Endothelial cell (in vitro differentiated cells): ENCODE measurements around the gene CHCHD1. TPM values are rescaled to one million over a fixed set of nuclear protein-coding genes. Genes with fewer than 3 reads are reported as not detected.

ENCODE experiments used
- DNase-seq: peaks from one replicate; pipeline ENCODE4 v3.0.0; 2021; ENCODE audit warnings: low spot score
- H3K27ac Mint-ChIP-seq: one replicate; pipeline ENCODE4 v1.8.0; 2021; ENCODE audit warnings: mixed read lengths, inconsistent platforms; ENCODE audit not compliant: unreplicated experiment
- H3K27me3 Mint-ChIP-seq: one replicate; pipeline ENCODE4 v1.8.0; 2021; ENCODE audit warnings: mild to moderate bottlenecking, moderate library complexity, mixed read lengths, inconsistent platforms; ENCODE audit not compliant: unreplicated experiment
- H3K36me3 Mint-ChIP-seq: one replicate; pipeline ENCODE4 v1.8.0; 2021; ENCODE audit warnings: mild to moderate bottlenecking, low read depth, mixed read lengths, inconsistent platforms; ENCODE audit not compliant: unreplicated experiment
- H3K4me1 Mint-ChIP-seq: one replicate; pipeline ENCODE4 v1.8.0; 2021; ENCODE audit warnings: mild to moderate bottlenecking, mixed read lengths, inconsistent platforms; ENCODE audit not compliant: unreplicated experiment
- H3K4me3 Mint-ChIP-seq: one replicate; pipeline ENCODE4 v1.8.0; 2021; ENCODE audit warnings: mild to moderate bottlenecking, mixed read lengths, inconsistent platforms; ENCODE audit not compliant: unreplicated experiment
- H3K9me3 Mint-ChIP-seq: one replicate; pipeline ENCODE4 v1.8.0; 2021; ENCODE audit warnings: mixed read lengths, inconsistent platforms; ENCODE audit not compliant: unreplicated experiment
- total RNA-seq: library from RNA; stranded (reverse); fragmentation: NEBNext Ultra II Directional; extraction: Animal tissue kit (Norgen Biotek cat#: 25700); gene quantifications from one replicate; pipeline ENCODE4 v1.2.1, GENCODE V29; 2021; ENCODE audit not compliant: unreplicated experiment
- TF ChIP-seq, protein P1 (sequence below): fragments of 200-600 bp; sonication (generic); IDR thresholded peaks from one replicate; pipeline ENCODE4 v1.5.0; 2021; ENCODE audit warnings: antibody characterized with exemption; ENCODE audit not compliant: unreplicated experiment

Gene CHCHD1
- total RNA-seq, 1 donor from 2014 or later, result 22.5 TPM

- DNase-seq, result no peak
- TF ChIP-seq, protein P1, sequence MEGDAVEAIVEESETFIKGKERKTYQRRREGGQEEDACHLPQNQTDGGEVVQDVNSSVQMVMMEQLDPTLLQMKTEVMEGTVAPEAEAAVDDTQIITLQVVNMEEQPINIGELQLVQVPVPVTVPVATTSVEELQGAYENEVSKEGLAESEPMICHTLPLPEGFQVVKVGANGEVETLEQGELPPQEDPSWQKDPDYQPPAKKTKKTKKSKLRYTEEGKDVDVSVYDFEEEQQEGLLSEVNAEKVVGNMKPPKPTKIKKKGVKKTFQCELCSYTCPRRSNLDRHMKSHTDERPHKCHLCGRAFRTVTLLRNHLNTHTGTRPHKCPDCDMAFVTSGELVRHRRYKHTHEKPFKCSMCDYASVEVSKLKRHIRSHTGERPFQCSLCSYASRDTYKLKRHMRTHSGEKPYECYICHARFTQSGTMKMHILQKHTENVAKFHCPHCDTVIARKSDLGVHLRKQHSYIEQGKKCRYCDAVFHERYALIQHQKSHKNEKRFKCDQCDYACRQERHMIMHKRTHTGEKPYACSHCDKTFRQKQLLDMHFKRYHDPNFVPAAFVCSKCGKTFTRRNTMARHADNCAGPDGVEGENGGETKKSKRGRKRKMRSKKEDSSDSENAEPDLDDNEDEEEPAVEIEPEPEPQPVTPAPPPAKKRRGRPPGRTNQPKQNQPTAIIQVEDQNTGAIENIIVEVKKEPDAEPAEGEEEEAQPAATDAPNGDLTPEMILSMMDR, result no peak
- H3K27ac Mint-ChIP-seq, result peak overlapping the region; percentile 83
- peaks cover 21% of the 10 kb centered on the region for H3K27me3 Mint-ChIP-seq
- peak overlapping the region; percentile 97 for H3K4me3 Mint-ChIP-seq
- peaks cover 41% of the 10 kb centered on the region for H3K4me1 Mint-ChIP-seq
- H3K9me3 Mint-ChIP-seq, result no peaks in the 10 kb centered on the region
- H3K36me3 Mint-ChIP-seq, result peaks cover 57% of the 10 kb centered on the region
Measured at GRCh38 chr10:73773152-73773879, 8.5 kb upstream of the CHCHD1 start.

DNA sequence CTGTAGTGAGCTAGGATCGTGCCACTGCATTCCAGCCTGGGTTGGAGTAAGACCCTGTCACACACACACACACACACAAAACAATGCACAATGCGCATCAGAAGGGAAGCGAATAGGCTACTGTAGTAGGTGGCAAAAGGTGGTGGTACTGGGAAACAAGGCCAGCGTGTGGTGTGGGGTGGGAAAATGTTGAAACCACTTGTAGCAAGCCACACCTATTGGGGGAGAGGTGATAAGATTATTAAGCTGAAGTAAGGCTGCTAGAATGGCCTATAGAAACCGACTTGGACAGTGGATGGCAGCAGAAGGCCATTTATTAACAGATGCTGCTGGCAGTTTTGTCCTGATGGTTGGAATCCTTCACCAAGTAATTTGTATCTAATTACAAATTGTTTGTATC is 7.2 kb upstream of the CHCHD1 start:
- H3K4me3 Mint-ChIP-seq, result peak overlapping the region; percentile 78
- H3K36me3 Mint-ChIP-seq, result peaks cover 45% of the 10 kb centered on the region
- H3K27ac Mint-ChIP-seq, result peak overlapping the region; percentile 3
- H3K27me3 Mint-ChIP-seq, result peaks cover 12% of the 10 kb centered on the region
- no peak for DNase-seq
- no peaks in the 10 kb centered on the region for H3K9me3 Mint-ChIP-seq
- peaks cover 42% of the 10 kb centered on the region for H3K4me1 Mint-ChIP-seq
- TF ChIP-seq, protein P1, result no peak

DNA sequence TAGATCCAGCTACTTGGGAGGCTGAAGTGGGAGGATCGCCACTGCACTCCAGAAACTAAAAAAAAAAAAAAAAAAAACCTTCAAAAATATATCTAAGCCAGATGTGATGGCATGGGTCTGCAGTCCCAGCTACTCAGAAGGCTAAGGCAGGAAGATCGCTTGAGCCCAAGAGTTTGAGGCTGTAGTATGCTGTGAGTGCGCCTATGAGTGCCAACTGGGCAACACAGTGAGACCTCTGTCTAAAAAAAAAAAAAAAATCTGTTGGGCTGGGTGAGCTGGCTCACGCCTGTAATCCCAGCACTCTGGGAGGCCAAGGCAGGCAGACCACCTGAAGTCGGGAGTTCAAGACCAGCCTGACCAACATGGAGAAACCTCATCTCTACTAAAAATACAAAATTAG is 2.8 kb upstream of the CHCHD1 start:
- Mint-ChIP-seq H3K4me1 (peaks cover 42% of the 10 kb centered on the region), H3K4me3 (no peak overlapping the region), H3K36me3 (peaks cover 34% of the 10 kb centered on the region), H3K27me3 (peaks cover 6% of the 10 kb centered on the region), H3K27ac (no peak overlapping the region), H3K9me3 (no peaks in the 10 kb centered on the region)
- no peak for DNase-seq
- TF ChIP-seq, protein P1, result no peak

- Mint-ChIP-seq H3K4me1 (peaks cover 36% of the 10 kb centered on the region), H3K27ac (peak overlapping the region; percentile 7), H3K4me3 (peak overlapping the region; percentile 66), H3K9me3 (no peaks in the 10 kb centered on the region), H3K27me3 (peaks cover 6% of the 10 kb centered on the region), H3K36me3 (peaks cover 27% of the 10 kb centered on the region)
- DNase-seq, result no peak
- TF ChIP-seq, protein P1, result no peak
Measured at GRCh38 chr10:73779539-73780197, 2.2 kb upstream of the CHCHD1 start.

GRCh38 chr10:73780301-73780700 is 1.5 kb upstream of the CHCHD1 start:
- no peak for DNase-seq
- Mint-ChIP-seq H3K27ac (peak overlapping the region; percentile 45), H3K27me3 (peaks cover 6% of the 10 kb centered on the region), H3K36me3 (peaks cover 24% of the 10 kb centered on the region), H3K4me3 (peak overlapping the region; percentile 99), H3K9me3 (no peaks in the 10 kb centered on the region), H3K4me1 (peaks cover 30% of the 10 kb centered on the region)
- TF ChIP-seq, protein P1, result no peak
